ENCODE results near the gene TCEA3. TPM values are rescaled to one million over a fixed set of nuclear protein-coding genes. Genes with fewer than 3 reads are reported as not detected.

Gene TCEA3
- total RNA-seq, 3 donors from 2014 or later: 95.7 to 200 (median 125) TPM

DNA sequence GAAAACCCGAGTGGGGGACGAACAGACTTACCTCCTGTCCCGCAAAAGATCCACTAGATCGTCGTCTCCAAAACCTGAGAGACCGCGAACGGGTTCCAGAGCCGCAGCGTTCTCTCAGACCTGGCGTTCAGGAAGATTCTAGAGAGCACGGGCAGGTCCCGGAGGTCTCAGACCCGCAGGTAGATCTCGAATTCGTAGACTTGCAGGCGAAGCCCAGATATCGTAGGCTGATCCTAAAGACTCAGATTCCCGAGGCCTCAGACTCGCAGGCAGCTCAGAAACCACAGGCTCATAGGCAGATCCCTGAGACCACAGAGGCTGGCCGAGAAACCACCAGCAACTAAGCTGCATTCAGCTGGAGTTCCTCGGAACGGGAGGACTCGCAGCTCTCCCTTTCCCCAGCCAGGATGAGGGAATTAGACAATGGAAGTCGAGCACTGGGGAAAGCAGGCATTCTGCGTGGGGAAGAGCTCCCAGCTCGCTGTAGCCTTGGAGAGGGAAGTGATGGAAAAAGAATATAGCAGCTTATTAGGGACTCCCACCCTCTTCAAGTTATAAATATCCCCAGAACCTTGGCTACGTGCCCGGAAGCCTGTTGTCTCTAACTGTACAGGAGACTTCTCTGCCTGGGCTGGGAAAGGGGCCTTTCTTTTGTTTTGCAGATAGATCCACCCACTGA, 55.1 kb downstream of the TCEA3 start, which contains the start of gene ZNF436:
Gene ZNF436 (minus strand): TSS at position 502 of the 679 bp plus-strand sequence. CDS start 1,831 bp downstream, outside the sequence.
- H3K36me3 ChIP-seq (ENCODE audit: low read depth): no peaks in the 10 kb centered on the region
- DNase-seq (peak; percentile 57 to 85 (median 61)), ATAC-seq (no peak)
- intact Hi-C loops (cut with DNase I, micrococcal nuclease): no loop called here
- TF ChIP-seq, protein P1, sequence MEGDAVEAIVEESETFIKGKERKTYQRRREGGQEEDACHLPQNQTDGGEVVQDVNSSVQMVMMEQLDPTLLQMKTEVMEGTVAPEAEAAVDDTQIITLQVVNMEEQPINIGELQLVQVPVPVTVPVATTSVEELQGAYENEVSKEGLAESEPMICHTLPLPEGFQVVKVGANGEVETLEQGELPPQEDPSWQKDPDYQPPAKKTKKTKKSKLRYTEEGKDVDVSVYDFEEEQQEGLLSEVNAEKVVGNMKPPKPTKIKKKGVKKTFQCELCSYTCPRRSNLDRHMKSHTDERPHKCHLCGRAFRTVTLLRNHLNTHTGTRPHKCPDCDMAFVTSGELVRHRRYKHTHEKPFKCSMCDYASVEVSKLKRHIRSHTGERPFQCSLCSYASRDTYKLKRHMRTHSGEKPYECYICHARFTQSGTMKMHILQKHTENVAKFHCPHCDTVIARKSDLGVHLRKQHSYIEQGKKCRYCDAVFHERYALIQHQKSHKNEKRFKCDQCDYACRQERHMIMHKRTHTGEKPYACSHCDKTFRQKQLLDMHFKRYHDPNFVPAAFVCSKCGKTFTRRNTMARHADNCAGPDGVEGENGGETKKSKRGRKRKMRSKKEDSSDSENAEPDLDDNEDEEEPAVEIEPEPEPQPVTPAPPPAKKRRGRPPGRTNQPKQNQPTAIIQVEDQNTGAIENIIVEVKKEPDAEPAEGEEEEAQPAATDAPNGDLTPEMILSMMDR (IDR thresholded peaks at IDR 0.05): no peak
- H3K9me3 ChIP-seq: peaks cover 5% of the 10 kb centered on the region
- peaks cover 29% of the 10 kb centered on the region for H3K4me1 ChIP-seq (ENCODE audit: low read depth)
- peak within 1 kb of the TSS; percentile 73 for H3K4me3 ChIP-seq

GRCh38 chr1:23368562-23369334, 55.8 kb downstream of the TCEA3 start:
- peaks cover 11% of the 10 kb centered on the region for H3K9me3 ChIP-seq
- peak; percentile 92 to 94 (median 93) for DNase-seq
- ATAC-seq: peak; percentile 88
- H3K4me3 ChIP-seq: peak overlapping the region; percentile 73
- intact Hi-C loops (cut with DNase I, micrococcal nuclease): no loop called here
- H3K4me1 ChIP-seq (ENCODE audit: low read depth): peaks cover 29% of the 10 kb centered on the region
- TF ChIP-seq, protein P1 (IDR thresholded peaks at IDR 0.05): no peak
- H3K36me3 ChIP-seq (ENCODE audit: low read depth): no peaks in the 10 kb centered on the region

GRCh38 chr1:23367791-23368561, 56.6 kb downstream of the TCEA3 start:
- Histone ChIP-seq H3K4me1 (ENCODE audit: low read depth) (peaks cover 29% of the 10 kb centered on the region), H3K36me3 (ENCODE audit: low read depth) (peaks cover 2% of the 10 kb centered on the region), H3K4me3 (peak overlapping the region; percentile 73), H3K9me3 (peaks cover 19% of the 10 kb centered on the region)
- intact Hi-C loops (cut with DNase I, micrococcal nuclease): no loop called here
- TF ChIP-seq, protein P1 (IDR thresholded peaks at IDR 0.05): peak; percentile 13
- DNase-seq (peak; percentile 98 to 99 (median 99)), ATAC-seq (peak; percentile 93)

DNA sequence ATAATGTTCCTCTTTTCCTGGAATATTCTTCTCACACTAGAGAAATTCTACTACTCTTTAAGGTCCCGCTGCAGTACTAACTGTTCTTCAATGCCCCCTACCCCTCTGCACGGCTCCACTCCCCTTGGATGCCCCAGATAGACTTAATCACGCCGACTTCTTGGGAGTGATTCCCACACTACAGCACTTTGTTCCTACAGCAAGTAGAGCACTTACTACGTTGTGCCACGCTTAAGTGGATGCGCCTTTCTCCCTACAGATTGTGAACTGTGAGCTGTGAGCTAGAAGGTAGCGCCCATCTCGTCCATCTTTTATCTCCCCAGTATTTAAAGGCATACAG, 57.1 kb downstream of the TCEA3 start:
- H3K4me3 ChIP-seq: peak overlapping the region; percentile 73
- ATAC-seq (peak; percentile 1), DNase-seq (peak in 1 of 3 donors; percentile 38)
- peaks cover 29% of the 10 kb centered on the region for H3K4me1 ChIP-seq (ENCODE audit: low read depth)
- TF ChIP-seq, protein P1 (IDR thresholded peaks at IDR 0.05): no peak
- peaks cover 24% of the 10 kb centered on the region for H3K9me3 ChIP-seq
- intact Hi-C loops (cut with DNase I, micrococcal nuclease): no loop called here
- H3K36me3 ChIP-seq (ENCODE audit: low read depth): peaks cover 8% of the 10 kb centered on the region

GRCh38 chr1:23366598-23366997, 58.0 kb downstream of the TCEA3 start:
- no peak overlapping the region for H3K4me3 ChIP-seq
- peaks cover 29% of the 10 kb centered on the region for H3K4me1 ChIP-seq (ENCODE audit: low read depth)
- intact Hi-C loops (cut with DNase I, micrococcal nuclease): no loop called here
- peaks cover 33% of the 10 kb centered on the region for H3K9me3 ChIP-seq
- TF ChIP-seq, protein P1 (IDR thresholded peaks at IDR 0.05): no peak
- DNase-seq (no peak), ATAC-seq (no peak)
- H3K36me3 ChIP-seq (ENCODE audit: low read depth): peaks cover 15% of the 10 kb centered on the region
